GM13977 (cell line): ENCODE results near the gene ANO10.

ENCODE experiments used
- DNase-seq: peaks from one replicate; pipeline ENCODE4 v3.0.0; 2012; ENCODE audit warnings: low spot score
- in situ Hi-C: fragments of 300-500 bp; cut with MboI; formaldehyde crosslinking; loops from one replicate; pipeline ENCODE4 v1.12.0; 2022; ENCODE audit warnings: low sequenced_read_pairs, low pct_unique_long_range_greater_than_20kb, mixed read lengths, inconsistent platforms; ENCODE audit not compliant: unreplicated experiment
- TF ChIP-seq, protein P1 (sequence below): IDR thresholded peaks from 2 replicates; pipeline ENCODE4 v1.5.1; 2012; ENCODE audit warnings: mild to moderate bottlenecking, control low read depth; ENCODE audit not compliant: insufficient read depth; ENCODE audit errors: extremely low read depth, missing control alignments

ANO10 gene

DNA sequence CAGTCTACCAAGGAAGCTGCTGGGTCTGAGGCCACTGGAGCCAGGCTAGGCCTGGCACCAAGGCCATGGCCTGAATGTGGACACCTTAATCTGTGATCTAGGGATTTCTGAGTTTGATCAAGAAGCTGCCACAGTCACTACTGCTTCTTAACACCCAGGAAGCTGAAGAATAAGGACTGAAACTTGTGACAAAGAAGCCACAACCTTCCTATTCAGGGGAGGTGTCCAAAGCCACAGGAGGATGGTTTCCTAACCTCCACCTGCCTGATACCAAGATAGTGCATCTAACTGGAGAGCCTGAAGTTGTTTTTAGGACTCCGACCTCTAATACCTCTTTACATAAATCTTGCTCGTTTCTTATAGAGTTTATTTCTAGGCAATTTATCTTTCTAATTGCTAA, 5.5 kb upstream of the ANO10 start:
- in situ Hi-C loops = no loop called here
- no peak for DNase-seq
- TF ChIP-seq, protein P1, sequence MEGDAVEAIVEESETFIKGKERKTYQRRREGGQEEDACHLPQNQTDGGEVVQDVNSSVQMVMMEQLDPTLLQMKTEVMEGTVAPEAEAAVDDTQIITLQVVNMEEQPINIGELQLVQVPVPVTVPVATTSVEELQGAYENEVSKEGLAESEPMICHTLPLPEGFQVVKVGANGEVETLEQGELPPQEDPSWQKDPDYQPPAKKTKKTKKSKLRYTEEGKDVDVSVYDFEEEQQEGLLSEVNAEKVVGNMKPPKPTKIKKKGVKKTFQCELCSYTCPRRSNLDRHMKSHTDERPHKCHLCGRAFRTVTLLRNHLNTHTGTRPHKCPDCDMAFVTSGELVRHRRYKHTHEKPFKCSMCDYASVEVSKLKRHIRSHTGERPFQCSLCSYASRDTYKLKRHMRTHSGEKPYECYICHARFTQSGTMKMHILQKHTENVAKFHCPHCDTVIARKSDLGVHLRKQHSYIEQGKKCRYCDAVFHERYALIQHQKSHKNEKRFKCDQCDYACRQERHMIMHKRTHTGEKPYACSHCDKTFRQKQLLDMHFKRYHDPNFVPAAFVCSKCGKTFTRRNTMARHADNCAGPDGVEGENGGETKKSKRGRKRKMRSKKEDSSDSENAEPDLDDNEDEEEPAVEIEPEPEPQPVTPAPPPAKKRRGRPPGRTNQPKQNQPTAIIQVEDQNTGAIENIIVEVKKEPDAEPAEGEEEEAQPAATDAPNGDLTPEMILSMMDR = no peak

DNA sequence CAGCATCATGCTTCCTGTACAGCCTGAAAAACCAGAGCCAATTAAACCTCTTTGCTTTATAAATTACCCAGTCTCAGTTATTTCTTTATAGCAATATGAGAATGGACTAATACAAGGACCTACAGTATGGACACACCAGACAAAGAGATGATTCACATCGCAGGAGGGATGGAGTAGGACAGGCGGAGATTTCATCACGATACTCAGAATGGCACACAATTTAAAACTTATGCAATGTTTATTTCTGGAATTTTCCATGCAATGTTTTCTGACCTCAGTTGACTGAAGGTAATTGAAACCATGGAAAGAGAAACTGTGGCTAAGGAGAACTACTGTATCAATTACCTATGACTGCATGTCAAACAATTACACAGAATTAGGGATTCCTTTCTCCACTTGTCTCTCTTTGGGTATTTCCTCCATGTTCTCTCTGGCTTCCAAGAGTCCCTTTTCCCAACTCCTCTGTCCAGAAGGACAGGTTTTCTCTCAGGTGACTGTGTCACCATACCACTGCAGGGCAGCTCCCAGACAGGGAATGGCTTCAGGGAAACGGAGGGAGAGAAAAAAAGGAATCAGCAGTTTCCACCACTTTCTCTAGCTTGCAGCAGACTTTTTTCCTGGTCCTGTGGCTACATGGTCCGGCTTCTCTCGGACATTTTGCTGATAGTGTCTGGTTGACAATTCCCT, 3.0 kb upstream of the ANO10 start:
- in situ Hi-C loops = no loop called here
- TF ChIP-seq, protein P1 = no peak
- DNase-seq = no peak

DNA sequence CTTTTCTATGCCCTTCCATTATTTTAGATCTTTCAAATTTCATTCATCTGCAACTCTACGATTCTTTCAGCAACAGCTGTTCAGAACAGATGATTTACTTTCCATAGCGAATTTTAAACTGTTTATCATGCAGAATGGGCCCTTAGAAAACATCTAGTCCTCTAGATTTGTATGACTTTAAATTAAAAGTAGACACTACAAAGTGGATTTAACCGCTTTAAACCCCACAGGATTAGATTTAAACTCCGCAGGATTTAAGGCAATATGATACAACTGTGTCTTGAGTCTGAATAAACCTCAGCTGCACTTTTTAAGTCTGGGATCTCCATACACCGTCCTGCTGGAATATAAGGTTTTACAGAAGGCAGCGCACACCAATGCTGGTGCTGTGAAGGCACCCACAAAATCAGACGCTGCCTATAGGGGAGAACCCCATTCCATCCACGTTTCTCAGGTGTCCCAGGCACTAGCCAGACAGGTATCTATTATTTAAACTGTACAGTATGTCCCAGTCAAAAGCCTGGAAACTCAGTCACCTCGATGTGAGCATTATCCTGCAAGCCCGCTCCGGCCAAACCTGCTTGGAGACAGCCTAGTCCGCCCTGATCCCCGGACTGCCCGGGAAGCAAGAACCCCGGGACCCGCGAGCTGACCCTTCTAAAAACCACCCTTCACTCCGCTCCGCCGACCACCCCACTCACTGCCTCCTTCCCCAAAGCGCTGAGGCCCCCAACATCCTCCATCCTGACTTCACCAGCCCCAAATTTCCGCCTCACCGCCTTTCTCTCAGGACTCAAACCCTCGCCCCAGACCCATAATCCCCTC, 768 bp downstream of the ANO10 start:
- peak; percentile 13 for DNase-seq
- TF ChIP-seq, protein P1 = no peak
- in situ Hi-C loops = no loop called here

DNA sequence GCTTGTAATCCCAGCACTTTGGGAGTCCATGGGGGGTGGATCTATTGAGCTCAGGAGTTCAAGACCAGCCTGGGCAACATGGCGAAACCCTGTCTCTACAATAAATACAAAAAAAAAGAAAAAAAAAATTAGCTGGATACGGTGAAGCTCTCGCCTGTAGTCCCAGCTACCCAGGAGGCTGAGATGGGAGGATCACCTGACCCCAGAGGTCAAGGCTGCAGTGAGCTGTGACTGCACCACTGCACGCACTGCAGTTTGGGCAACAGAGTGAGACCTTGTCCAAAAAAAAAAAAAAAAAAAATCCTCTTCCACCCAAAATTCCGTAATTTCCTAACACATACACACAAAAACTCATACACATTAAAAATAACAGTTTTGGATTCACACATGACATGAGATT, 2.2 kb downstream of the ANO10 start:
- no peak for DNase-seq
- TF ChIP-seq, protein P1 = no peak
- in situ Hi-C loops = no loop called here

DNA sequence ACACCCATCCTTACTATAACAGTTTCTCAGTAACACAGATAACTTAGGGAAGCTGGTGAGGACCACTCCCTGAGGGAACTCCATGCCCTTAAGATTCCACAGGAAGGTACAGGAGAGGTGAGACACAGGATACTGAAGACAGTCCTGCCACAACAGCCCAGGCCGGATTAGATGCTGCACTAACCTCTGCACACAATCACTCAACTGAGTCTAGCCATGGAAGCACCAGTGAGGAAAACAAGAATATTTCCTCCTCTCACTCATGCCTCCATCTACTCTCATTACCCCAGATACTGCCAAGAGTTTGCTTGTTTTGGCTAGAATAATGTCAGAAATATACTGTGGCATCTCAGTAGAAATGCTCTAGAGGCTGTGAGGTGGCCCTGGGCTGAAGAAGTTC, 3.7 kb downstream of the ANO10 start:
- TF ChIP-seq, protein P1 = no peak
- no peak for DNase-seq
- in situ Hi-C loops = no loop called here

DNA sequence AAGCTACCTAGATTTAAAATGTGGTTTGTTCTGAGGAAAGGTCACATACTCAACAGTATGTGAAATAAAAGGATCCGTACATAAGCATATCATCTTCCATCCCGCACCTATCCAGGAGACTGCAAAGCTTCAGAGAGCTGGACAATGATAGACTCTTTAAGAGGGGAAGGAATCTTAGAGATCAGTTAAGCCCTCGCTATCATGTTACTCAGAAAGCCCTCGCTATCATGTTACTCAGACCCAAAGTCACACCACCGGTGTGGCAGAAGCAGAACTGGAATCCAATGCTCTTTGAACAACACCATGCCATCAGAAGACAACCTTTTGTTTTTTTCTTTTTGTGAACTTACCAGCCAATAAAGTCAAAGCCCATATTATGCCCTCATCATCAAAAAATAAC, 5.8 kb downstream of the ANO10 start:
- DNase-seq = no peak
- in situ Hi-C loops = no loop called here

More for the DNA sequence above, 5.8 kb downstream of the ANO10 start:
- TF ChIP-seq, protein P1 = no peak
